ENCODE measurements around the gene TSG101.

GRCh38 chr11:18521122-18521521 lies 5.6 kb downstream of the TSG101 start:
- no peak for TF ChIP-seq CTCF (IDR thresholded peaks at IDR 0.05)
- TF ChIP-seq POLR2A (IDR thresholded peaks at IDR 0.05): no peak

Measured in heart left ventricle (tissue), 13 donors.